Karpas-422 (cell line): ENCODE results near the gene ZFP91. TPM values are rescaled to one million over a fixed set of nuclear protein-coding genes. Genes with fewer than 3 reads are reported as not detected.

Experiments used
- DNase-seq: peaks from one replicate; pipeline ENCODE4 v3.0.0-alpha.2; 2015
- H2AFZ ChIP-seq: fragments of 200-600 bp; sonication (generic); 2 replicates; pipeline ENCODE4 v1.6.1; 2014; ENCODE audit warnings: antibody characterized with exemption, low read length, mixed read lengths
- H3K27ac ChIP-seq: fragments of 200-600 bp; sonication (generic); 2 replicates; pipeline ENCODE4 v1.5.1; 2014; ENCODE audit warnings: mild to moderate bottlenecking, low read length, moderate library complexity
- H3K27me3 ChIP-seq: fragments of 200-600 bp; sonication (generic); 2 replicates; pipeline ENCODE4 v1.6.1; 2014; ENCODE audit warnings: low read length, mixed read lengths
- H3K36me3 ChIP-seq: fragments of 200-600 bp; sonication (generic); 2 replicates; pipeline ENCODE4 v1.6.1; 2014; ENCODE audit warnings: low read length, mixed read lengths; ENCODE audit not compliant: insufficient read depth
- H3K4me1 ChIP-seq: fragments of 200-600 bp; sonication (generic); 2 replicates; pipeline ENCODE4 v1.6.1; 2014; ENCODE audit warnings: mild to moderate bottlenecking, low read length, mixed read lengths
- H3K4me2 ChIP-seq: fragments of 200-600 bp; sonication (generic); 2 replicates; pipeline ENCODE4 v1.6.1; 2014; ENCODE audit warnings: low read length, low read depth, mild to moderate bottlenecking; ENCODE audit not compliant: poor library complexity, severe bottlenecking
- H3K4me3 ChIP-seq: fragments of 200-600 bp; sonication (generic); 2 replicates; pipeline ENCODE4 v1.5.1; 2014; ENCODE audit warnings: mild to moderate bottlenecking, antibody characterized with exemption, low read length, mixed read lengths
- H3K79me2 ChIP-seq: fragments of 200-600 bp; sonication (generic); 2 replicates; pipeline ENCODE4 v1.6.1; 2014; ENCODE audit warnings: mild to moderate bottlenecking, low read length, mixed read lengths
- H3K9ac ChIP-seq: fragments of 200-600 bp; sonication (generic); 2 replicates; pipeline ENCODE4 v1.6.0; 2014; ENCODE audit warnings: low read length
- H3K9me2 ChIP-seq: fragments of 200-600 bp; sonication (generic), shearing (Covaris generic); replicated peaks from 2 replicates; pipeline ENCODE4 v1.6.0; 2014; ENCODE audit warnings: mild to moderate bottlenecking, low read length, moderate library complexity; ENCODE audit not compliant: insufficient read depth
- H3K9me3 ChIP-seq: fragments of 300-700, 200-600 bp; sonication (generic); 2 replicates; pipeline ENCODE4 v1.6.1; 2014; ENCODE audit warnings: low read length, mixed read lengths
- H4K20me1 ChIP-seq: fragments of 200-600 bp; sonication (generic); 2 replicates; pipeline ENCODE4 v1.6.1; 2014; ENCODE audit warnings: mild to moderate bottlenecking, antibody characterized with exemption, low read length, low read depth; ENCODE audit not compliant: insufficient read depth
- total RNA-seq: library from RNA; depleted of rRNA; stranded (reverse); fragments of >200 nt; shearing (Covaris generic); gene quantifications from 2 replicates; pipeline ENCODE4 v1.2.3, GENCODE V29; 2014; ENCODE audit warnings: low replicate concordance

The ZFP91 gene
- total RNA-seq, 1 experiment from 2014 or later: 49.4 TPM

GRCh38 chr11:58591659-58592058 is 12.8 kb downstream of the ZFP91 start:
- Histone ChIP-seq H3K4me2 (no peak overlapping the region), H3K9me3 (no peaks in the 10 kb centered on the region), H3K4me3 (no peak overlapping the region), H3K36me3 (peaks cover 32% of the 10 kb centered on the region; the same call in 1 of the 2 replicates), H4K20me1 (peaks cover 4% of the 10 kb centered on the region; the same call in 1 of the 2 replicates), H3K27ac (no peak overlapping the region), H3K9me2 (no peaks in the 10 kb centered on the region), H2AFZ (no peak overlapping the region), H3K27me3 (no peaks in the 10 kb centered on the region), H3K79me2 (peaks cover 100% of the 10 kb centered on the region), H3K9ac (no peak overlapping the region), H3K4me1 (peaks cover 24% of the 10 kb centered on the region)
- no peak for DNase-seq

GRCh38 chr11:58592760-58593472 is 14.1 kb downstream of the ZFP91 start:
- no peak for DNase-seq
- Histone ChIP-seq H3K27me3 (no peaks in the 10 kb centered on the region), H3K4me3 (no peak overlapping the region), H3K79me2 (peaks cover 100% of the 10 kb centered on the region), H4K20me1 (peaks cover 4% of the 10 kb centered on the region; the same call in 1 of the 2 replicates), H3K27ac (no peak overlapping the region), H3K9ac (no peak overlapping the region), H3K9me3 (no peaks in the 10 kb centered on the region), H2AFZ (no peak overlapping the region), H3K36me3 (peaks cover 28% of the 10 kb centered on the region; the same call in 1 of the 2 replicates), H3K4me2 (no peak overlapping the region), H3K9me2 (no peaks in the 10 kb centered on the region), H3K4me1 (peaks cover 18% of the 10 kb centered on the region)

- H3K79me2 ChIP-seq: peaks cover 100% of the 10 kb centered on the region
- H2AFZ ChIP-seq: no peak overlapping the region
- H3K9ac ChIP-seq: no peak overlapping the region
- DNase-seq: no peak
- no peak overlapping the region for H3K27ac ChIP-seq
- H3K27me3 ChIP-seq: no peaks in the 10 kb centered on the region
- peaks cover 4% of the 10 kb centered on the region; the same call in 1 of the 2 replicates for H4K20me1 ChIP-seq
- H3K9me3 ChIP-seq: no peaks in the 10 kb centered on the region
- no peak overlapping the region for H3K4me2 ChIP-seq
- H3K9me2 ChIP-seq: no peaks in the 10 kb centered on the region
- H3K4me3 ChIP-seq: no peak overlapping the region
- peaks cover 40% of the 10 kb centered on the region; the same call in 1 of the 2 replicates for H3K36me3 ChIP-seq
- H3K4me1 ChIP-seq: peaks cover 18% of the 10 kb centered on the region
Observed at GRCh38 chr11:58594826-58595225, 16.0 kb downstream of the ZFP91 start.

GRCh38 chr11:58596621-58597020 is 17.8 kb downstream of the ZFP91 start:
- Histone ChIP-seq H3K9me3 (no peaks in the 10 kb centered on the region), H3K4me3 (no peak overlapping the region), H3K4me2 (no peak overlapping the region), H4K20me1 (peaks cover 4% of the 10 kb centered on the region), H3K9me2 (no peaks in the 10 kb centered on the region), H2AFZ (no peak overlapping the region), H3K79me2 (peaks cover 100% of the 10 kb centered on the region), H3K36me3 (peaks cover 41% of the 10 kb centered on the region), H3K27me3 (no peaks in the 10 kb centered on the region), H3K27ac (no peak overlapping the region), H3K9ac (no peak overlapping the region), H3K4me1 (peaks cover 18% of the 10 kb centered on the region)
- DNase-seq: no peak

GRCh38 chr11:58597486-58598144 is 18.8 kb downstream of the ZFP91 start:
- H3K4me2 ChIP-seq: no peak overlapping the region
- H3K9me3 ChIP-seq: no peaks in the 10 kb centered on the region
- peaks cover 14% of the 10 kb centered on the region for H3K4me1 ChIP-seq
- peaks cover 100% of the 10 kb centered on the region for H3K79me2 ChIP-seq
- H3K9me2 ChIP-seq: no peaks in the 10 kb centered on the region
- no peak overlapping the region for H3K4me3 ChIP-seq
- no peak overlapping the region for H2AFZ ChIP-seq
- H3K9ac ChIP-seq: no peak overlapping the region
- peaks cover 2% of the 10 kb centered on the region for H4K20me1 ChIP-seq
- peaks cover 36% of the 10 kb centered on the region for H3K36me3 ChIP-seq
- no peaks in the 10 kb centered on the region for H3K27me3 ChIP-seq
- no peak for DNase-seq
- no peak overlapping the region for H3K27ac ChIP-seq

- H4K20me1 ChIP-seq: no peaks in the 10 kb centered on the region; the same call in none of the 2 replicates
- H3K79me2 ChIP-seq: peaks cover 100% of the 10 kb centered on the region
- no peak for DNase-seq
- no peaks in the 10 kb centered on the region for H3K9me2 ChIP-seq
- H3K27me3 ChIP-seq: no peaks in the 10 kb centered on the region
- no peak overlapping the region for H2AFZ ChIP-seq
- H3K4me2 ChIP-seq: no peak overlapping the region
- H3K4me1 ChIP-seq: no peaks in the 10 kb centered on the region
- H3K4me3 ChIP-seq: no peak overlapping the region
- peaks cover 35% of the 10 kb centered on the region for H3K36me3 ChIP-seq
- no peak overlapping the region for H3K27ac ChIP-seq
- no peak overlapping the region for H3K9ac ChIP-seq
- H3K9me3 ChIP-seq: no peaks in the 10 kb centered on the region
Observed at GRCh38 chr11:58600510-58600909, 21.6 kb downstream of the ZFP91 start.

- H3K36me3 ChIP-seq: peaks cover 29% of the 10 kb centered on the region
- no peak overlapping the region for H3K4me2 ChIP-seq
- H3K4me3 ChIP-seq: no peak overlapping the region
Observed at GRCh38 chr11:58606930-58607714, 28.3 kb downstream of the ZFP91 start.

GRCh38 chr11:58608331-58608730 is 29.5 kb downstream of the ZFP91 start:
- H3K4me1 ChIP-seq: peaks cover 41% of the 10 kb centered on the region
- H3K9ac ChIP-seq: no peak overlapping the region
- peaks cover 41% of the 10 kb centered on the region for H3K36me3 ChIP-seq
- H4K20me1 ChIP-seq: no peaks in the 10 kb centered on the region
- DNase-seq: no peak
- H3K27me3 ChIP-seq: no peaks in the 10 kb centered on the region
- no peak overlapping the region for H3K27ac ChIP-seq
- H3K4me3 ChIP-seq: no peak overlapping the region
- H3K4me2 ChIP-seq: no peak overlapping the region
- no peaks in the 10 kb centered on the region for H3K9me3 ChIP-seq
- H2AFZ ChIP-seq: no peak overlapping the region
- H3K9me2 ChIP-seq: no peaks in the 10 kb centered on the region
- H3K79me2 ChIP-seq: peaks cover 98% of the 10 kb centered on the region

More at GRCh38 chr11:58606930-58607714, 28.3 kb downstream of the ZFP91 start:
- Histone ChIP-seq H3K4me1 (peaks cover 29% of the 10 kb centered on the region), H3K79me2 (peaks cover 99% of the 10 kb centered on the region), H3K9me3 (no peaks in the 10 kb centered on the region), H2AFZ (no peak overlapping the region), H4K20me1 (no peaks in the 10 kb centered on the region), H3K27me3 (no peaks in the 10 kb centered on the region), H3K27ac (no peak overlapping the region), H3K9ac (no peak overlapping the region), H3K9me2 (no peaks in the 10 kb centered on the region)
- DNase-seq: no peak
